Measurements from ENCODE around the gene HSD17B12. TPM values are rescaled to one million over a fixed set of nuclear protein-coding genes. Genes with fewer than 3 reads are reported as not detected.
"Not testable (repeated sequence)": the region's sequence is repeated elsewhere in the genome, so short reads cannot be mapped to it uniquely, and the experiment has no call there.

HSD17B12 gene
- polyA plus RNA-seq, 4 donors: 20.5 to 89.4 (median 45.9) TPM

DNA sequence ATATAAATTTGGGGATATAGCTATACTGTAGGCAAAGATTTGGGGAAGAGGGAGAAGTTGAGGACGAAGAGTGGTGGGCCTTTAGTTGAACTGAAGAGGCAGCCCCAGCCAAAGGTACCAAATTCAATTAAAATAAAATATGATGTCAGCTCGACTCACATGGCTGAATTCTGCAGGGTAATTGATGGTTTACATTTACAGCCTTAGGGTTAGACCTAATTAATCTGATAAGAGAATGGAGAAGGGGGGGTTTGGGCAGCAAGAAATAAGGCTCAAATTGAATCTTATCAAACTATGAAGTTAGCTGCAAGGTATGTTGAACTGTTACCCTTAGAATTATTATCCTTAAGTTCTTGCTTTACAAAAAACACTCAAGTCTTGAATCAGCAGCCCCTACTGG, 3.6 kb upstream of the HSD17B12 start:
- Histone ChIP-seq H3K4me3 (ENCODE audit: low read depth in 1 of 3, low read length in 3 of 3) (no peak overlapping the region), H3K4me1 (ENCODE audit: control insufficient read depth in 3 of 3, insufficient read depth in 2 of 3, low read depth in 1 of 3, low read length in 2 of 3) (no peaks in the 10 kb centered on the region), H3K36me3 (ENCODE audit: control insufficient read depth in 3 of 3, insufficient read depth in 2 of 3, low read depth in 1 of 3, low read length in 3 of 3) (no peaks in the 10 kb centered on the region), H3K27me3 (ENCODE audit: control insufficient read depth in 3 of 3, insufficient read depth in 3 of 3, low read length in 3 of 3) (no peaks in the 10 kb centered on the region), H3K27ac (ENCODE audit: low read depth in 1 of 3, low read length in 2 of 3) (no peak overlapping the region), H3K9me3 (ENCODE audit: control insufficient read depth in 2 of 2, insufficient read depth in 1 of 2, low read depth in 1 of 2, low read length in 1 of 2) (no peaks in the 10 kb centered on the region)
- FAIRE-seq: no peak
- DNase-seq: no peak
- WGBS, 3 donors: 25 to 64% (median 27%) methylated on average over 2 of the region's 2 CpGs

DNA sequence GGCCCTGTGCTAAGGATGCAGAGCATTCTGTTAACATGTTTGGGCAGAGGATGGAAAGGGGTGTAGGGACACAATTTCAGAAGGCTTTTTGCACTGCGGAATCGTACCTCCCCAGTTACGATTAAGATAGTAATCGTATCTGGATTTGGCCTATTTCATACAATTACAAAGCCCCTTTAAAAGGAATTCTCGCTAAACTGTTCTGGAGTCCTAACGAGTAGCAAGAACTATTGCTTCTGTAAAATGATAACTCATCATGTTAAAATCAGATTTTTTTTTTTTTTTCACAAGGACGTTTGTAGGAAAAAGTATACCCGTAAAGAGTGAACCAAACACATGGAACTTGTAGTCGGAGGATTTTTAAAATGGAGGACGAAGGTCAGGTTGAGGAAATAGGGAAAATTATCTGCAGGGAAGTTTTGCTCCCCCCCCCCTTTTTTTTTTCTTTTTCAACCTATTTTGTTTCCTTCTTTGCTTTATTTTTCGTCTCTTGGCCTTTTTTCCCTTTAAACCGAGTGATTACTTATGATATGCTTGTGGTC, 934 bp downstream of the HSD17B12 start:
- Histone ChIP-seq H3K27ac (ENCODE audit: low read depth in 1 of 3, low read length in 2 of 3) (peak overlapping the region; percentile 90 to 99 (median 94)), H3K4me3 (ENCODE audit: low read depth in 1 of 3, low read length in 3 of 3) (peak overlapping the region; percentile 79 to 86 (median 84)), H3K4me1 (ENCODE audit: control insufficient read depth in 3 of 3, insufficient read depth in 2 of 3, low read depth in 1 of 3, low read length in 2 of 3) (no peaks in the 10 kb centered on the region), H3K36me3 (ENCODE audit: control insufficient read depth in 3 of 3, insufficient read depth in 2 of 3, low read depth in 1 of 3, low read length in 3 of 3) (peaks cover 0 to 6% (median 0%) of the 10 kb centered on the region in 3 donors), H3K27me3 (ENCODE audit: control insufficient read depth in 3 of 3, insufficient read depth in 3 of 3, low read length in 3 of 3) (no peaks in the 10 kb centered on the region), H3K9me3 (ENCODE audit: control insufficient read depth in 2 of 2, insufficient read depth in 1 of 2, low read depth in 1 of 2, low read length in 1 of 2) (no peaks in the 10 kb centered on the region)
- WGBS, 3 donors: 3 to 10% (median 7%) methylated on average over 12 of the region's 12 CpGs
- FAIRE-seq (no peak), DNase-seq (peak in 1 of 2 donors; percentile 48)

- peak overlapping the region in 1 of 3 donors; percentile 90 for H3K27ac ChIP-seq (ENCODE audit: low read depth in 1 of 3, low read length in 2 of 3)
These were observed 1.5 kb downstream of the HSD17B12 start for GRCh38 chr11:43682081-43682480.

DNA sequence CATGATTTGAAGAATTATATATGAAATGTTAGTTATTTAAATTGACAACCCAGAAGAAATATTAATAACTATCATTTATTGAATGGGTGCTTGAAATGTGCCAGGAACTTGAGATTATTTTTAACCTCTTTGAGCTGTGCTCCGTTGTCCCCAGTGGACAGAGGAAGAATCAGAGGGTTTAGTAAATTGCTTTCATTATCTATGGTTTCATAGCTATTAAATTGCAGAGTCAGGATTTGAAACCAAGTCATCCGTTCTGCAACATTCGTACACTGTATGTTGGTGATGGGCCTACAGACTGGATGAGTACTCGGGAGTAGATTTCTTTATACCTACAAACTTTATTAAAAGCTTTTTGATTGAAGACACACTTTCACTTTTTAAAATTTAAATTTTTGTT, 4.9 kb downstream of the HSD17B12 start:
- peaks cover 0 to 8% (median 0%) of the 10 kb centered on the region in 3 donors for H3K36me3 ChIP-seq (ENCODE audit: control insufficient read depth in 3 of 3, insufficient read depth in 2 of 3, low read depth in 1 of 3, low read length in 3 of 3)
- peaks cover 0 to 3% (median 0%) of the 10 kb centered on the region in 3 donors for H3K4me1 ChIP-seq (ENCODE audit: control insufficient read depth in 3 of 3, insufficient read depth in 2 of 3, low read depth in 1 of 3, low read length in 2 of 3)
- 80 to 89% (median 88%) methylated on average over 4 of the region's 4 CpGs for WGBS, 3 donors
- H3K9me3 ChIP-seq (ENCODE audit: control insufficient read depth in 2 of 2, insufficient read depth in 1 of 2, low read depth in 1 of 2, low read length in 1 of 2): no peaks in the 10 kb centered on the region
- no peaks in the 10 kb centered on the region for H3K27me3 ChIP-seq (ENCODE audit: control insufficient read depth in 3 of 3, insufficient read depth in 3 of 3, low read length in 3 of 3)
- FAIRE-seq (no peak), DNase-seq (no peak)
- H3K4me3 ChIP-seq (ENCODE audit: low read depth in 1 of 3, low read length in 3 of 3): no peak overlapping the region
- no peak overlapping the region for H3K27ac ChIP-seq (ENCODE audit: low read depth in 1 of 3, low read length in 2 of 3)

More at GRCh38 chr11:43682081-43682480, 1.5 kb downstream of the HSD17B12 start:
- H3K4me3 ChIP-seq (ENCODE audit: low read depth in 1 of 3, low read length in 3 of 3): peak overlapping the region in 2 of 3 donors; percentile 79 to 86
- not testable (repeated sequence) for H3K4me1 ChIP-seq (ENCODE audit: control insufficient read depth in 3 of 3, insufficient read depth in 2 of 3, low read depth in 1 of 3, low read length in 2 of 3); H3K27me3 ChIP-seq (ENCODE audit: control insufficient read depth in 3 of 3, insufficient read depth in 3 of 3, low read length in 3 of 3); FAIRE-seq; DNase-seq; H3K36me3 ChIP-seq (ENCODE audit: control insufficient read depth in 3 of 3, insufficient read depth in 2 of 3, low read depth in 1 of 3, low read length in 3 of 3); H3K9me3 ChIP-seq (ENCODE audit: control insufficient read depth in 2 of 2, insufficient read depth in 1 of 2, low read depth in 1 of 2, low read length in 1 of 2)
- WGBS, 3 donors: 60 to 73% (median 64%) methylated on average over 11 of the region's 11 CpGs

GRCh38 chr11:43686207-43686606, 5.7 kb downstream of the HSD17B12 start:
- Histone ChIP-seq H3K36me3 (ENCODE audit: control insufficient read depth in 3 of 3, insufficient read depth in 2 of 3, low read depth in 1 of 3, low read length in 3 of 3) (peaks cover 0 to 8% (median 0%) of the 10 kb centered on the region in 3 donors), H3K27ac (ENCODE audit: low read depth in 1 of 3, low read length in 2 of 3) (no peak overlapping the region), H3K4me1 (ENCODE audit: control insufficient read depth in 3 of 3, insufficient read depth in 2 of 3, low read depth in 1 of 3, low read length in 2 of 3) (peaks cover 0 to 3% (median 0%) of the 10 kb centered on the region in 3 donors), H3K27me3 (ENCODE audit: control insufficient read depth in 3 of 3, insufficient read depth in 3 of 3, low read length in 3 of 3) (no peaks in the 10 kb centered on the region), H3K4me3 (ENCODE audit: low read depth in 1 of 3, low read length in 3 of 3) (no peak overlapping the region), H3K9me3 (ENCODE audit: control insufficient read depth in 2 of 2, insufficient read depth in 1 of 2, low read depth in 1 of 2, low read length in 1 of 2) (no peaks in the 10 kb centered on the region)
- FAIRE-seq (no peak), DNase-seq (no peak)
- WGBS, 3 donors: 77 to 94% (median 91%) methylated on average over 5 of the region's 5 CpGs

GRCh38 chr11:43687120-43687791, 6.7 kb downstream of the HSD17B12 start:
- H3K4me1 ChIP-seq (ENCODE audit: control insufficient read depth in 3 of 3, insufficient read depth in 2 of 3, low read depth in 1 of 3, low read length in 2 of 3): peaks cover 0 to 3% (median 0%) of the 10 kb centered on the region in 3 donors
- no peaks in the 10 kb centered on the region for H3K27me3 ChIP-seq (ENCODE audit: control insufficient read depth in 3 of 3, insufficient read depth in 3 of 3, low read length in 3 of 3)
- H3K27ac ChIP-seq (ENCODE audit: low read depth in 1 of 3, low read length in 2 of 3): peak overlapping the region in 1 of 3 donors; percentile 18
- H3K4me3 ChIP-seq (ENCODE audit: low read depth in 1 of 3, low read length in 3 of 3): no peak overlapping the region
- 59 to 85% (median 66%) methylated on average over 3 of the region's 3 CpGs for WGBS, 3 donors
- FAIRE-seq: no peak
- H3K9me3 ChIP-seq (ENCODE audit: control insufficient read depth in 2 of 2, insufficient read depth in 1 of 2, low read depth in 1 of 2, low read length in 1 of 2): no peaks in the 10 kb centered on the region
- H3K36me3 ChIP-seq (ENCODE audit: control insufficient read depth in 3 of 3, insufficient read depth in 2 of 3, low read depth in 1 of 3, low read length in 3 of 3): peaks cover 0 to 11% (median 0%) of the 10 kb centered on the region in 3 donors
- DNase-seq: no peak

- no peaks in the 10 kb centered on the region for H3K9me3 ChIP-seq (ENCODE audit: control insufficient read depth in 2 of 2, insufficient read depth in 1 of 2, low read depth in 1 of 2, low read length in 1 of 2)
- H3K27ac ChIP-seq (ENCODE audit: low read depth in 1 of 3, low read length in 2 of 3): no peak overlapping the region
- H3K4me3 ChIP-seq (ENCODE audit: low read depth in 1 of 3, low read length in 3 of 3): no peak overlapping the region
- DNase-seq (no peak), FAIRE-seq (no peak)
- H3K4me1 ChIP-seq (ENCODE audit: control insufficient read depth in 3 of 3, insufficient read depth in 2 of 3, low read depth in 1 of 3, low read length in 2 of 3): peaks cover 0 to 3% (median 0%) of the 10 kb centered on the region in 3 donors
- peaks cover 0 to 7% (median 0%) of the 10 kb centered on the region in 3 donors for H3K36me3 ChIP-seq (ENCODE audit: control insufficient read depth in 3 of 3, insufficient read depth in 2 of 3, low read depth in 1 of 3, low read length in 3 of 3)
- WGBS, 3 donors: 71 to 74% (median 73%) methylated on average over 4 of the region's 4 CpGs
- H3K27me3 ChIP-seq (ENCODE audit: control insufficient read depth in 3 of 3, insufficient read depth in 3 of 3, low read length in 3 of 3): no peaks in the 10 kb centered on the region
These were observed 7.9 kb downstream of the HSD17B12 start for GRCh38 chr11:43688394-43688793.

DNA sequence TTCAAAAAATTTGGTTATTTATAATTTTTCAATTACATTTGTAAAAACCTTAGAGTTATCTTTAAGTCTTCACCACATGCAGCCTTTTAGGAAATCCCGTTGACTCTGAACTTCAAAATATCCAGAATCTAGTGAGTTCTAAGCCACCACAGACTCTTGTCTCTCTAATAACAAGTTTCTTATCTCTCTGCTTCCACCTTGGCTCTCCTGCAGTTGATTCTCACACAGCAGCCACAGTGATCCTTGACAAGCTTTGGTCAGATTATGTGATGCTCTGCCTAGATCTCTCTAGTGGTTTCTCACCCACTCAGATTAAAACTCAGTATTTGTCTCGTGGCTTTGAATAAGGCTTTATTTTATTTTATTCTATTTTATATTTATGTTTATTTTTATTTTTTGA, 8.6 kb downstream of the HSD17B12 start:
- DNase-seq (no peak), FAIRE-seq (no peak)
- Histone ChIP-seq H3K9me3 (ENCODE audit: control insufficient read depth in 2 of 2, insufficient read depth in 1 of 2, low read depth in 1 of 2, low read length in 1 of 2) (no peaks in the 10 kb centered on the region), H3K4me1 (ENCODE audit: control insufficient read depth in 3 of 3, insufficient read depth in 2 of 3, low read depth in 1 of 3, low read length in 2 of 3) (peaks cover 0 to 3% (median 0%) of the 10 kb centered on the region in 3 donors), H3K27ac (ENCODE audit: low read depth in 1 of 3, low read length in 2 of 3) (no peak overlapping the region), H3K27me3 (ENCODE audit: control insufficient read depth in 3 of 3, insufficient read depth in 3 of 3, low read length in 3 of 3) (no peaks in the 10 kb centered on the region), H3K4me3 (ENCODE audit: low read depth in 1 of 3, low read length in 3 of 3) (no peak overlapping the region), H3K36me3 (ENCODE audit: control insufficient read depth in 3 of 3, insufficient read depth in 2 of 3, low read depth in 1 of 3, low read length in 3 of 3) (peaks cover 0 to 7% (median 0%) of the 10 kb centered on the region in 3 donors)
- WGBS, 3 donors: 82 to 93% (median 85%) methylated on average over 2 of the region's 2 CpGs

Data from small intestine (tissue), 7 donors.